ENCODE results near the gene CCDC192.

CCDC192 gene

GRCh38 chr5:127911619-127912018 lies 208.4 kb downstream of the CCDC192 start:
- TF ChIP-seq SPI1 (IDR thresholded peaks at IDR 0.05; ENCODE audit: low read depth, low read length) (no peak), TAF1 (IDR thresholded peaks at IDR 0.05; ENCODE audit: low read depth, low read length) (no peak), PAX5 (IDR thresholded peaks at IDR 0.05; ENCODE audit: insufficient read depth, low read length, severe bottlenecking) (no peak)
- FAIRE-seq (no peak), DNase-seq (ENCODE audit: insufficient read length, low spot score) (no peak)

- TF ChIP-seq POU2F2 (IDR thresholded peaks at IDR 0.05; ENCODE audit: low read depth, low read length) (no peak), POLR2A (IDR thresholded peaks at IDR 0.05; ENCODE audit: low read depth, low read length) (no peak), SPI1 (IDR thresholded peaks at IDR 0.05; ENCODE audit: low read depth, low read length) (no peak), PAX5 (IDR thresholded peaks at IDR 0.05; ENCODE audit: insufficient read depth, low read length, severe bottlenecking) (no peak), TAF1 (IDR thresholded peaks at IDR 0.05; ENCODE audit: low read depth, low read length) (no peak), POLR2AphosphoS5 (IDR thresholded peaks at IDR 0.05; ENCODE audit: low read depth, low read length) (no peak)
- DNase-seq (ENCODE audit: insufficient read length, low spot score) (no peak), FAIRE-seq (no peak)
Observed at GRCh38 chr5:127912411-127912810, 209.2 kb downstream of the CCDC192 start.

DNA sequence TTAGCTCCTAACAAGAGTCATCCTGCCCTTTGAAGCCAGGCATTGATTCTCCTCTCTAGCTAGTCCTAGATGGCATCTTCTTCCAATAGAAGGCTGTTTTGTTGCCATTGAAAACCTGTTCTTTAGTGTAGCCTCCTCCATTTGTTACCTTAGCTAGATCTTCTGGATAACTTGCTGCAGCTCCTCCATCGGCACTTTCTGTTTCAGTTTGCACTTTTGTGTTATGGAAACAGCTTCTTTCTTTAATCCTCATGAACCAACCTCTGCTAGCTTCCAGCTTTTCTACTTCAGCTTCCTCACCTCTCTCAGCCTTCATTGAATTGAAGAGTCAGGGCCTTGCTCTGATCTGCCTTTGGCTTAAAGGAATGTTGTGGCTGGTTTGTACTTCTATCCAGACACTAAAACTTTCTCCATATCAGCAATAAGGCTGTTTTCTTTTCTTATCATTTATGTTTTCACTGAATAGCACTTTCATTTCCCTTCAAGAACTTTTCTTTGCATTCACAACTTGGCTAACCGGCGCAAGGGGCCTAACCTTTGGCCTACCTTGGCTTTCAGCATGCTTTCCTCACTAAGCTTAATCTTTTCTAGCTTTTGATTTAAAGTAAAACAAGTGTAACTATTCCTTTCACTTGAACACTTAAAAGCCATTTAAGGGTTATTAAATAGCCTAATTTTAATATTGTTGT lies 213.8 kb downstream of the CCDC192 start:
- FAIRE-seq, result peak; percentile 58
- no peak for DNase-seq (ENCODE audit: insufficient read length, low spot score)
- no peak for TF ChIP-seq PAX5 (IDR thresholded peaks at IDR 0.05; ENCODE audit: insufficient read depth, low read length, severe bottlenecking)
- TF ChIP-seq POLR2A (IDR thresholded peaks at IDR 0.05; ENCODE audit: low read depth, low read length), result no peak
- no peak for TF ChIP-seq POLR2AphosphoS5 (IDR thresholded peaks at IDR 0.05; ENCODE audit: low read depth, low read length)
- TF ChIP-seq SPI1 (IDR thresholded peaks at IDR 0.05; ENCODE audit: low read depth, low read length), result no peak
- no peak for TF ChIP-seq POU2F2 (IDR thresholded peaks at IDR 0.05; ENCODE audit: low read depth, low read length)
- no peak for TF ChIP-seq TAF1 (IDR thresholded peaks at IDR 0.05; ENCODE audit: low read depth, low read length)

GRCh38 chr5:127919006-127919796 lies 216.0 kb downstream of the CCDC192 start:
- no peak for DNase-seq (ENCODE audit: insufficient read length, low spot score)
- no peak for FAIRE-seq
- TF ChIP-seq POLR2AphosphoS5 (IDR thresholded peaks at IDR 0.05; ENCODE audit: low read depth, low read length) (no peak), SPI1 (IDR thresholded peaks at IDR 0.05; ENCODE audit: low read depth, low read length) (no peak), PAX5 (IDR thresholded peaks at IDR 0.05; ENCODE audit: insufficient read depth, low read length, severe bottlenecking) (no peak), POLR2A (IDR thresholded peaks at IDR 0.05; ENCODE audit: low read depth, low read length) (no peak), POU2F2 (IDR thresholded peaks at IDR 0.05; ENCODE audit: low read depth, low read length) (no peak), TAF1 (IDR thresholded peaks at IDR 0.05; ENCODE audit: low read depth, low read length) (no peak)

- FAIRE-seq (peak; percentile 59), DNase-seq (ENCODE audit: insufficient read length, low spot score) (no peak)
- TF ChIP-seq POLR2A (IDR thresholded peaks at IDR 0.05; ENCODE audit: low read depth, low read length), result no peak
- no peak for TF ChIP-seq TAF1 (IDR thresholded peaks at IDR 0.05; ENCODE audit: low read depth, low read length)
- no peak for TF ChIP-seq POLR2AphosphoS5 (IDR thresholded peaks at IDR 0.05; ENCODE audit: low read depth, low read length)
- no peak for TF ChIP-seq POU2F2 (IDR thresholded peaks at IDR 0.05; ENCODE audit: low read depth, low read length)
- no peak for TF ChIP-seq SPI1 (IDR thresholded peaks at IDR 0.05; ENCODE audit: low read depth, low read length)
- no peak for TF ChIP-seq PAX5 (IDR thresholded peaks at IDR 0.05; ENCODE audit: insufficient read depth, low read length, severe bottlenecking)
Observed at GRCh38 chr5:127919818-127920217, 216.6 kb downstream of the CCDC192 start.

- FAIRE-seq, result no peak
- TF ChIP-seq POLR2AphosphoS5 (IDR thresholded peaks at IDR 0.05; ENCODE audit: low read depth, low read length) (no peak), POLR2A (IDR thresholded peaks at IDR 0.05; ENCODE audit: low read depth, low read length) (no peak), POU2F2 (IDR thresholded peaks at IDR 0.05; ENCODE audit: low read depth, low read length) (no peak), PAX5 (IDR thresholded peaks at IDR 0.05; ENCODE audit: insufficient read depth, low read length, severe bottlenecking) (no peak), TAF1 (IDR thresholded peaks at IDR 0.05; ENCODE audit: low read depth, low read length) (no peak), SPI1 (IDR thresholded peaks at IDR 0.05; ENCODE audit: low read depth, low read length) (no peak)
Observed at GRCh38 chr5:127920936-127921335, 217.7 kb downstream of the CCDC192 start.

GRCh38 chr5:127922603-127923002 lies 219.4 kb downstream of the CCDC192 start:
- no peak for FAIRE-seq
- TF ChIP-seq POLR2AphosphoS5 (IDR thresholded peaks at IDR 0.05; ENCODE audit: low read depth, low read length) (no peak), POLR2A (IDR thresholded peaks at IDR 0.05; ENCODE audit: low read depth, low read length) (no peak), POU2F2 (IDR thresholded peaks at IDR 0.05; ENCODE audit: low read depth, low read length) (no peak), PAX5 (IDR thresholded peaks at IDR 0.05; ENCODE audit: insufficient read depth, low read length, severe bottlenecking) (no peak), TAF1 (IDR thresholded peaks at IDR 0.05; ENCODE audit: low read depth, low read length) (no peak), SPI1 (IDR thresholded peaks at IDR 0.05; ENCODE audit: low read depth, low read length) (no peak)
- DNase-seq (ENCODE audit: insufficient read length, low spot score), result no peak

More at GRCh38 chr5:127920936-127921335, 217.7 kb downstream of the CCDC192 start:
- no peak for DNase-seq (ENCODE audit: insufficient read length, low spot score)

- TF ChIP-seq POLR2A (IDR thresholded peaks at IDR 0.05; ENCODE audit: low read depth, low read length), result no peak
- TF ChIP-seq PAX5 (IDR thresholded peaks at IDR 0.05; ENCODE audit: insufficient read depth, low read length, severe bottlenecking), result no peak
- TF ChIP-seq SPI1 (IDR thresholded peaks at IDR 0.05; ENCODE audit: low read depth, low read length), result no peak
- no peak for TF ChIP-seq TAF1 (IDR thresholded peaks at IDR 0.05; ENCODE audit: low read depth, low read length)
- TF ChIP-seq POLR2AphosphoS5 (IDR thresholded peaks at IDR 0.05; ENCODE audit: low read depth, low read length), result no peak
- TF ChIP-seq POU2F2 (IDR thresholded peaks at IDR 0.05; ENCODE audit: low read depth, low read length), result no peak
- DNase-seq (ENCODE audit: insufficient read length, low spot score) (no peak), FAIRE-seq (no peak)
Observed at GRCh38 chr5:127923804-127924570, 220.8 kb downstream of the CCDC192 start.

- TF ChIP-seq POLR2AphosphoS5 (IDR thresholded peaks at IDR 0.05; ENCODE audit: low read depth, low read length), result no peak
- TF ChIP-seq POU2F2 (IDR thresholded peaks at IDR 0.05; ENCODE audit: low read depth, low read length), result no peak
- TF ChIP-seq PAX5 (IDR thresholded peaks at IDR 0.05; ENCODE audit: insufficient read depth, low read length, severe bottlenecking), result no peak
- TF ChIP-seq SPI1 (IDR thresholded peaks at IDR 0.05; ENCODE audit: low read depth, low read length), result no peak
- no peak for TF ChIP-seq POLR2A (IDR thresholded peaks at IDR 0.05; ENCODE audit: low read depth, low read length)
- TF ChIP-seq TAF1 (IDR thresholded peaks at IDR 0.05; ENCODE audit: low read depth, low read length), result no peak
- no peak for DNase-seq (ENCODE audit: insufficient read length, low spot score)
- no peak for FAIRE-seq
Observed at GRCh38 chr5:127924606-127925005, 221.4 kb downstream of the CCDC192 start.
